Limb (tissue), 2 donors: ENCODE results near the gene SMYD5.
A peak's percentile ranks its signal among the peaks of the same experiment; 100 is the strongest.
"Not testable (repeated sequence)": the region's sequence is repeated elsewhere in the genome, so short reads cannot be mapped to it uniquely, and the experiment has no call there.

Experiments used
- DNase-seq, 2 donors: peaks; one replicate each; pipeline ENCODE4 v3.0.0-alpha.2; 2016; ENCODE audit errors: extremely low spot score in 2 of 2

SMYD5 gene

DNA sequence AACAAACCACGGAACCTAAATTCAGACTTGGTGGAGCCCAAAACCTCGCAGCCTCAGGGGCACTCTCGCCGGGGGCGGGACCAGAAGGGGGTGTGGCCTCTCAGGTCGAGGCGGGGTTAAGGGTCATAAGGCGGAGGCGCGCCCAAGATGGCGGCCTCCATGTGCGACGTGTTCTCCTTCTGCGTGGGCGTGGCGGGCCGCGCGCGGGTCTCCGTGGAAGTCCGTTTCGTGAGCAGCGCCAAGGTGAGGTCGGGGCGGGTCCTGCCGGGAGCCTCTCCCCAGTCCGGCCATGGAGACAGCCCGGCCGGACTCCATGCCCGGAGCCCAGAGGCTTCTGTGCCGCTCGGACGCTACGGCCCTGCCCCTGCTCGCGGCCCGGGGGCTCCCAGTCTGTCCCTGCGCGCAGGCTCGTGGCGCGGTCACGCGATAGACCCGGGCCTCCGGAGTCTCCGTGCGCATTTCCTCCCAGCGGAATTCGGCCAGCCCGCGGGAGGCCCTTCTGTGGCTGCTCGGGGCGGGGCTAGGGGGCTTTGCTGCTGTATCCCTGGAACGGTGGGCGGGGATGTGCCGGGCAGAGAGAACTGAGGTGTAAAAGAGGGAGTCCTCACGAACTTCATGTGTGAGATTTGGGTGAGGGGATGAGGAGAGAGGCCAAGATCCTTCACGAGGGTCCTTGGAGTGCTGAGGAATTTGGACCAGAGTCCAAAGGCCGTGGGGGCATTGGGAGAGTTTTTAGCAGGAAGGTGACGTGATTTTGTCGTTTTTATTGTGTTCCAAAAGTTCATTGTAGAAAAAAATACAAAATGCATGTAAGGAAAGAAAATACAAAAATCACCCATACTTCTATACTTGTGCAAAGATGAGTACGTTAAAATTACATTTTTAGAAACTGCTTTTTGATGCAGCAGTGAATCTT lies at the start of gene SMYD5:
Gene SMYD5, plus strand, starts transcription at position 126 of the 916 bp plus-strand sequence. Its CDS starts 22 bp downstream, at position 148.
- peak; percentile 81 to 90 for DNase-seq

DNA sequence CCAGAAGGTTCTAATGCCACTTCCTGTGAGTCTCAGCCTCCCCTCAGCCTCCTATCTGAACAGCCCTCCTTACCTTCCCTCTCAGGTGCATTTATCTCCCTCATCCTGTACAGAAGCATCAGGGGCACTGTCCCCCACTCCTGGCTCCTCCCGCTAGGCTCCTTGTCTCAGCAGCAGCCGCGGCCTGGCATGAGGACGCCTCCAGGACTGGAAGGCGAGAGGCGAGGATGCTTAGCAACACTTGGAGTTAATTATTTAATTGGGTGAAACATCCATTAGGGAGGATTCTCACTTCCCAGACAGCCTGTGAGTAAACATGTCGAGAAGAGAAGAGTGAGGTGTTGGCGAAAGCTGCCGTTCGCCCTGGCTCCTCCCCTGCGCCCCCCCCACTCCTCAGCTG lies 48.1 kb upstream of the SMYD5 start:
- not testable (repeated sequence) for DNase-seq

DNA sequence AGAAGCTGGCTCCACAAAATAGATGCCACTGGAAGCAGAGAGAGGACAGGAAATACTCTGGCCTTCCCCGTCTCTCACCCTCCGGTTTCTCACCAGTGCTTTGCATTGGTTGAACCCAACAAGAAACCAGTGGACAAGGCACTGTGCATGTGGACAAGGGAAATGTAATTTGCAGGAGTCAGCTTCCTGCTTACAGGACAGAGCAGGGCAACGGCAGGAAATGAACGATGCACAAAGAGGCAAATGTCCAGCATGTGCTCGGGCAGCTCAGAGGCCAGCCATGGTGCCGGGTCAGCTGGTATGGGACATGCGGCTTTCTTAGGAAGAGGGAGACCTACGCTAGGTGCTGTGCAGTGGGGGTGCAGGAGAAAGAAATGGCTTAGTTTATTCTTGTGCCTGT lies 47.2 kb upstream of the SMYD5 start:
- DNase-seq, result not testable (repeated sequence)

DNA sequence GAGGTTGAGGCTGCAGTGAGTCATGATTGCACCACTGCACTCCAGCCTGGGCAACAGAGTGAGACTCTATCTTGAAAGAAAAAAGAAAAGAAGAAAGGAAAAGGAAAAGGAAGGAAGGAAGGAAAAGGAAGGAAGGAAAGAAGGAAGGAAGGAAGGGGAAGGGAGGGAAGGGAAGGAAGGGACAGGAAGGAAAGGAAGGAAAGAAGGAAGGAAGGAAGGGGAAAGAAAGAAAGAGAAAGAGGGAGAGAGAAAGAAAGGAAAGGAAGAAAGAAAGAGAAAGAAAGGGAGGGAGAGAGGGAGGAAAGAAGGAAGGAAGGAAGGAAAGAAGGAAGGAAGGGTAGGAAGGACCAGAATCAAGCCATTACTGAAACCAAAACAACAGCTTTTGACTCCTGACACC lies 45.7 kb upstream of the SMYD5 start:
- DNase-seq, result not testable (repeated sequence)

DNA sequence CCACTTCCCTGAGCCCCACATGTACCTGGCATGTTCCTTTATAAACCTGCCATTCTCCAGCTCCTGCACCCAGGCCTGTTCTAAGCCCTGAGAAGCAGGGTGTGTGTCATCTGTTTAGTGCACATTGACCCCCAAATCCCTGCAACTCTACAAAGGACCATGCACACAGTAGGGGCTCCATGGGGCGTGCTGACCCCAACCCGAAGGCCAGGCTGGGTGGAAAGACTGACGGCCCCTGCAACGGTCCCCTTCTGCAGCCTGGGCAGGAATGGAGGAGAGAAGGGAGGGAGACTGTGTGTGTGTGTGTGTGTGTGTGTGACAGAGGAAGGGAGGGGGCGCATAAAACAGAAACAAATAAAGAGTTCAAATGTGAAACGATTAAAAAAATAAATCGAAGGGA lies 43.7 kb upstream of the SMYD5 start:
- DNase-seq, result not testable (repeated sequence)

DNA sequence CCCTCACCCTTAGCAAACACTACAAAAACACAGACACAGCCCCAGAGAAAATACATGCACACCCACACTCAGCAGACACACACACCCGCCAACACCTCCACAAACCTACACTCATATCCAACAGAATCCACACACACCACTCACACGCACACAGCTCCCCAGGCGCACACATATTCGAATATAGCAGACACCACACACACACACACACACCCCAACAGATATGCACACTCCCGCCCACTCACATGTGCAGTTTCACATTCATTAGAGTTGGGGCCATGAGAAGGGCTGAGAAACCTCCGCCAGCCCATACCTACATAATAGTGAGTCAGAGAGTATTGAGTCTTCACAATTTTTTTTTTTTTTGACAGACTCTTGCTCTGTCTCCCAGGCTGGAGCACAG lies 41.1 kb upstream of the SMYD5 start:
- DNase-seq, result no peak

DNA sequence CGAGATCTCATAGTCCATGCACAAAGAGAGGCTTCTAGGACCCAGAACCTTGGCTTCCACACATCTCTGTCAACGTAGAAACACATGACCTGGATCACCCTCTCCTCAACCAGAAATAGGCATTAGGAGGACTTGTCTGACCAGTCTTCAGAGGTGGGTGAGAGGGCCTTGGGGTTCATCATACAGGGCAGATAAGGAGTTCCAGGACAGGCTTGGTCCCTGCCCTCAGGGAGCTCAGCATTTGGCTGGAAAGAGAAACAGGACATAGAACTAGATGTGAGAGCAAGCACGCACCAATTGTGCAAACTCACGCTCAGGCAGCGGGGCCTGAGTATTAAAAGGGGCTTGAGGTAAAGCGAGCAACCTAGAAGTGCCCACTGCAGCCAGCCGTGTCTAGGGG lies 40.3 kb upstream of the SMYD5 start:
- DNase-seq, result no peak

DNA sequence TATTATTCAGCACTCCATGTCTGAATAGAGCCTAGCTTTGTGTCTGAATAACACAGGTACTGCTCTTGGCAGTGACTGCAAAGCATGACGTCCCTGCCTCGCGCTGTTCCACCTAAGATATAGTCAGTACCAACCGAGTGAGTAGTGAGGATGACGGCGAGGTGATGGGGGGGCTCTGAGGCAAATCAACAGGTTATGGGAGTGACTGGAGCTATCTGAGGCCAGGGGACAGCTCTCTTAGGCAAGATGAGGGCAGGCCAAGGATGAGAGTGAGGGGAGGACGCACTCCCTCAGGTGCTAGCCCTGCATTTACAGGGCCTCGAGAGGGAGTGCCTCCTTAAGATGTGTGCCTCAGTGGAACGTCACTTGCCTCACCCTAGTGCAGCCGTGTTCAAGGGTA lies 39.8 kb upstream of the SMYD5 start:
- no peak for DNase-seq

DNA sequence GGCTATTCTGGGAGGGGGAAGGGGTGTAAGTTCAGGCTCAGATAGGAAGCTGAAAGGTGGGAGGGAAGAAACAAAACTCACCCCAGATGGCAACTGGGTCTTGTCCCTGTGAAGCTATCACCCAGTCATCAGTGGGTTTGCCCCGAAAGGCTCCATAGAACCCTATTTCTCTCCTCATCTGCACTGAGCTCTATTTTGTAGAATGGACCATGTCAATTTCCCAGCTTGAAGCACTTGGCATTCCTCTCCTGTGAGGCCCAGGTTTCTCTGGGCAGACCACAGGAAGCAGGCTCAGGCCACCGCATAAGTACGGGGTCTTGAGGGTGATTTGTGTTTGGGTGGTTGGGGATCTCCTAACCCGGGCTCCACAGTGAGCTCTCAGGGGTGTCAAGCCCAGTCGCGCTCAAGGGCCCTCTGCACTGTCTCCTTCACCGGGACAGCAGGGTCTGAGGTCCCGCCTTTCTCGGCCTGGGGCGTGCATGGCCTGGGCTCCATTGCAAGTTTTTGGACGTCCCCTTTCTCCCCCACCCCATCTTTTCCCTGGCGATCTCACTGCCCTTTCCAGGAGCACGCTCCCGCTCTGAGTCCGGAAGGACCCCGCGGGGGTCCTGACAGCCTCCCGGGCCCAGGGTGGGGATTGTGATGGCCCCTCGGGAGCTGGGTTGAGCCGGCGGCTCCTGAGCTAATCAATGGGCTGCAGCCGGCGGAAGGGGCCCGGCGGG lies 38.9 kb upstream of the SMYD5 start:
- no peak for DNase-seq

DNA sequence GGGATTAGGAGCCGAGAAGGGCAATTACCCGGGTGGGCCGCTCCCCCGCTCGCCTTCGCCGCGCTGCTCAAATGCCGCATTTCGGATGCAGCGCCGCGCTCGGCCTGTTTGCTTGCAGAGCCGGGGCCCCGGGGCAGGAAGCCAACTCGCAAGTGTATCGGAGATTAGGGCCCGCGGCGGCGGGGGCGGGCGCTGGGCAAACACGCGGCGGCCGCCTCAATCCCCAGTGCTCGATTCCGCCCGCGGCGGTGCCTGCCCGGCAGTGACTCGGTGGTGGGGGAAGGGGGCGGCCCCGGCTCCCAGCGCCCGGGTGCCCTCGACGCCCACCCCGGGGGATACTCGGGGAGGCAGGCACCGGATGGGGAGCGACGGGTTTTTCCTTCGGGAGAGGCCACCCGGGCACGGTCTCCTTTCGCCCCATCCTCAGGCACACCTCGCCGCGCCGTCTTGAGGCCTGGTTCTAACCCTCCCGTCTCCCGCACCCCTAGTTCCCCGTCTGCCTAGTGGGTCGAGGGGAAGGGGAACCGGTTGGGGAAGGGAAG lies 38.3 kb upstream of the SMYD5 start:
- DNase-seq, result peak; percentile 64 to 80

DNA sequence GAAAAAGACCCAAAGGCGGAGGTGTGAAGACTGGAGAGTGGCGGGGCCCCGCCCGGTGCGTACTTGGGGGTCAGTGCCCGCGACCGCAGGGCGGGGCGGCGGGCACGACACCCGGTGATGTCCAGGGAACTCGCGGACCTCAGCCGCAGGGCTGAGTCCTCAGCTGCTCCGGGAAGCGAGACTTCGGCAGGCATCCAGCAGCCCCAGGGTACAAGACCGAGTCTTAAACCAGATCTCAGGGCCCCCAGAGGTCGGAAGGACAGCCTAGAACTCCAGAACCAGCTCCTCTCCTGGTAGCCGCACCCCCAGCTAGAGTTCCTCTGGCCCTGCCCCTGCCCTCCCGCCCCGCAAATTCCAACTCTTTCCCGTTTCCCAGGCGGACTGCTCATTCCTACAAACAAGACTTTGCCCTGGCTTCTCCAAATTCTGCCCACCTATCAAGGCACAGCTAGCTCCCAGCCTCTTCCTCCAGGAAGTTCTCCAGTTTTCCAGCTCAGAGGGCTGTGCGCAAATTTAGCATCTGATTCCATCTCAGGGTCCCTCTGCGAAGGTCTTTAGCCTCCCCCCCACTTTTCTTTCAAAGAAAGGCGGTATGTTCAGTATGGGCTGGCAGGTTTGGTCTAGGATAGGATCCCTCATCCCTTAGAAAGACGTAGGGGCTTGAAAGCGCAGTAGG lies 37.7 kb upstream of the SMYD5 start:
- DNase-seq, result no peak

DNA sequence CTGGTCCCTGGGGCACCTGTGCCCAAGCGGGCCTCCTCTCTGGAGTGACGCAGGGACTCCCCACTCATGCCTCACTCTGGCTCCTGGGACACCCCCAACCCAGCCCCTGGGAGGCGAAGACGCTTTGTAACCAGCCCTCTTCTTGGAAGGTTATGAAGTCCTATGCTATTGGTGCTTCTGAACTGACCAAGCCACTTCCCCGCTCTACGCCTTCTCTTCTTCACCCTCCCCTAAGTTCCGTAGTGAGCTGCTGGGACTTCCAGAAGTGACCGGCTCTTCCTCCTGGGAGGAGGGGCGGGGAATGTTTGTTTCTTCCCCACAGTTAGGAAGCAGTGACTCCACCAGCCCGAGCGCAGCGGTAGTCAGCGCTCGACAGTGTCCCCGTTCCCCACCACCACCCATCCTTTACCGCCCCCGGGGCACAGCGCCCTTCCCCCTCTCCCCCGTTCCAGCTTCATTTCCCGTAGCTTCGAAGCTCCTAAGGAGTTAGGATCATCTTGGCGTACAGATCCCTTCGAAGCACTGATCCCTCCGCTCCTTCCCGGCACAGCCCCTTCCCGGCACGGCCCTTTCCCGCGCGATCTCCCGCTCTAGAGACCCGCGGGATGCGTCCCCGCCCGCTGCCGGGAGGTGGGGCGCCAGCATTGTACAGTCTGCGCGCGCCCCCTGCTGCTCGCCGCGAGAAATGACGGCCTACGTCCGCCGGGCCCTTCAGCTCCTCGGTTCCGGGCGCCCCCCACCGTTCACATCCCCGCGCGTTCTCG lies 37.0 kb upstream of the SMYD5 start:
- peak; percentile 90 to 96 for DNase-seq

DNA sequence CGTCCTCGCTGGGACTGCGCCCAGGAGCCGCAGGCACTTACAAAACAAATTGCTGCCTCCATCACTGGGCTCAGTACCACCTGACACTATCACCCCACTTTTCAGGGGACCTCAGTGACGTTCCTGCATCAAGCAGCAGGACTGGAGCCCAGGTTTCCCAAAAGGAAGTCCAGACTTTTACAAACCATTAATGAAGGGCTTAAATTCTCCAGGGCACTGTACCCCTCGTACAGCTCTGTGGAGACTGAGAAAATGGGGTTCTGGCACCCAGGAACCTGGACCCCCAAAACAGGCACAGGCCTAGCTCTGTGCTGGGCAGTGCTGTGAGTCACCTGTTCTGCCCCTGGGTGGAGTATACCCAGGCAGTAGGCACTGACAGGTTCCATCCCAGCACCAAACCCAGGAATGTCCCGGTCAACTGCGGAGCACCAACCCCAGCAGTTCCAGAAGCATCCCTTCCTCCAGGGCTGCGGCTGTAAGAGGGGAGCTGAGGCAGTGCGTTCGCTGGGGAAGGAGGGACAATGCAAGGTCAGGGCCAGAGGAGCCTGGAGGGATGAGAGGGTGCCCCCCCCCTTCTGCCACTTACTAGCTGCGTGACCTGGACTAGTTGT lies 36.3 kb upstream of the SMYD5 start:
- no peak for DNase-seq

DNA sequence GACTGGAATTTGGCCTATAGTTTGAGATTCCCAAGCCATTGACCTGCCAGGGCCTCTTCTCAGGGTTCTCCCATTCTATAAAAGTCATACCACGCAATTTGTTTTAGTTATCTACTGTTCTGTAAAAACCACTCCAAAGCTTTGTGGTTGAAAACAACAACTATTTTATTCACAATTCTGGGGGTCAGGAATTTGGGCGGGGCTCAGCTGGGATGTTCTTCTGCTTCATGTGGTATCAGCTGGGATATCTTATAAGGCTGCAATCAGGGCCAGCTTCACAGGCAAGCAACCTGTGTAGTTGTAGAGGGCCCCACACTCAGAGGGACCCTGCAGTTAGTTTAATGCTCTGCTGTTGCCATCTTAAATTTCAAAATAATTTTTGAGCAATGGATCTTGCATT lies 28.1 kb upstream of the SMYD5 start:
- no peak for DNase-seq

DNA sequence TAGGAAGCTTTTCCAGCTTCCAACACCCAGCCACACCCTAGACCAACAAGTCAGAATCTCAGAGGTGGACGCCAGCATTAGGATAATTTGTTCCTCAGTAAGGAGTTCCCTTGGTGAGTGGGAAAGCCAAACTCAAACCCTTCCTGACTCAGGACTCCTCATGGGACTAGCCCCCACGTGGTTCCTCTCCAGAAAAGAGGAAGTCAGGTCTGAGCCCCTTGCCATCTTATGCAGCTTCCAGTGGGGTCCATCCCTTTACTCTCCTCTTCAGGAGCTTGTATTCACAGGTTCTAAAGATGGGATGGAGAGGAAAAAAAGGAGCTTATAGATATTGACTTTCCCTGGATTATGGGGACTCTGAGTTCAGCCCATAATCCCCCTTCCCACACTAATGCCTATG lies 26.5 kb upstream of the SMYD5 start:
- DNase-seq, result no peak

DNA sequence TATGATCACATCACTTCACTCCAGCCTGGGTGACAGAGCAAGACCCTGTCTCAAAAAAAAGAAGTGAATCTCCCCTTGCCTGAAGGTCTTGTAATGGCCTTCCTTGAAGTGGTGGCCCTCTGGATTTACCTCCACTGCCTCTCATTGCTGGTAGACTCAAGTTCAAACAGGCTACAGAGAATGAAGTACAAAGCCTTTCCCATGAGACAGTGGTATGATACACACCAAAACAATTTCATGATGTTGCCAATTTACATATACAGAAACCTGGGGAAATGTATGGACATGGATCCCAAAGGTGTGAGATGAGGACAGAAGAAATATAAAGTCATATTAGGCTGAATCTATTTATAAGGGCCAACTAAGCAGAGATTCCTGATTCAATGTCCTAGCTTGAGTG lies 16.5 kb upstream of the SMYD5 start:
- DNase-seq, result no peak

DNA sequence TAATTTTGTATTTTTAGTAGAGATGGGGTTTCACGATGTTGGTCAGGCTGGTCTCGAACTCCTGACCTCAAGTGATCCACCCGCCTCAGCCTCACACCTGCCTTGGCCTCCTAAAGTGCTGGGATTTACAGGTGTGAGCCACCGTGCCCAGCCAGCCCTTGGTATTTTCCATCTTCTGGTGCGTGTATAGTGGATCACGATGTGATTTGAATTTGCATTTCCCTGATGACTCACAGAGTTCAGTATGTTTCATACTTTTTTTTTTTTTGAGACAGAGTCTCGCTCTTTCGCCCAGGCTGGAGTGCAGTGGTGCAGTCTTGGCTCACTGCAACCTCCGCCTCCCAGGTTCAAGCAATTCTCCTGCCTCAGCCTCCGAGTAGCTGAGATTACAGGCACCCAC lies 13.8 kb upstream of the SMYD5 start:
- not testable (repeated sequence) for DNase-seq

DNA sequence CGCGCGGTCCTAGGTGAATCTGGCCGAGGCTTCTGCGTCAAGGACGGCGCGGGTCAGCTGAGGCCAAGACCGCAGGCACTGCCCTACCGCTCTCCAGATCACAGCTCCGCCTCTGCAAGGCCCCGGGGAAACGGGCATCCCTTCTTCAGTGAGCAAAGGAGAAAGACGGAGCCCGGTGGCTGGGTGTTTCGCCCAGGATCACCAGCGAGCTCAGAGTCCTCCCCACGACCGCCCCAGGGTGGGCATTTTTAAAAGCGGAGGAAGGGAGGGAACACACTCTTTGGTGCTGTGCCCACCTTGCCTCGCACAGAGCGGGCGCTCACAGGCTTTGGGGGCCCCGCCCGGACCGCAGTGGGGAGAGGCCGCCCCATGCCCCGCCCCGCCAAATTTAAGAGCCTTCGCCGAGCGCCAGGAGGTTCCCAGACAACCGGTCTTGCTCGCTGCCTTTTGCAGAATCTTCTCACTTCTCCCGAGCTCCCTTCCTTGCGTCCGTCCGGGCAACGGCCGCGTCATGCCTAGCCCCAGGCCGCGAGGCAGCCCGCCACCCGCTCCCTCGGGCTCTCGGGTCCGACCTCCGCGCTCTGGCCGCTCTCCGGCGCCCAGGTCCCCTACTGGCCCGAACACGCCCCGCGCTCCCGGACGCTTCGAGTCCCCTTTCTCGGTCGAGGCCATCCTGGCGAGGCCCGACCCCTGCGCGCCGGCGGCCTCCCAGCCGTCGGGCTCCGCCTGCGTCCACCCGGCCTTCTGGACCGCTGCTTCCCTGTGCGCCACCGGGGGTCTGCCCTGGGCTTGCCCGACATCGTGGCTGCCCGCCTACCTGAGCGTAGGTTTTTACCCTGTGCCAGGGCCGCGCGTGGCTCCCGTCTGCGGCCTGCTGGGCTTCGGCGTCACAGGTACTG lies 11.6 kb upstream of the SMYD5 start, which contains the start of gene NOTO:
Gene NOTO, plus strand, starts transcription at position 419 of the 899 bp plus-strand sequence. Its CDS starts 93 bp downstream, at position 512.
- peak in 1 of 2 donors; percentile 40 for DNase-seq

DNA sequence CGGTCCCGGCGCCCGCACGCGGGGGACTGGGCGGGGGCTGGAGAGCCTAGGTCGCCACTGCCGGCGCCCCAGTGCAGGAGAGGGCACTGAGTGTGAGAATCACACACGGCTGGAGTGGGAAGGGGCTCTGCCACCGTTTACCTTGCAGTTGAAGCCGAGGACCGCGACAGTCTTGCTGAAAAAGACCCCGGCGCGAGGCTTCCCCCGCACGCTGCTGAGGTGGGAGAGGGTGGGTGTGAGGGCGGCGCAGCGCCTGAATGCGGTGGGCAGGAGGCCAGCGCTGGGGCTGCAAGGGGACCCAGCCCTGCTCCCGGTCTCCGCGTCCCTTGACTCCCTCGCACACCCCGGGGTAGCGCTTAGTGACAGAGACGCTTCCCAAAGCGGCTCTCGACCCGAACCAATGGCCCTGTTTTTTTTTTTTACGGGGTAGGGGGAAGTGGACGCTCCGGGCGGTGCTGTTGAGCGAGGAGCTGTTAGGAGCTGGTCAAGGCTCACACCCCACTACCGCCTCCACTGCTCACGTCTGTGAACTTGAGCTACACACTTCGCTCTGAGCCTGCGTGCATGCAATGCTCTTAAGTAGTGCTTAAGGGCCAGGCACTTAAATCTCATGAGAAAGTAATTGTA lies 10.9 kb upstream of the SMYD5 start:
- DNase-seq, result peak in 1 of 2 donors; percentile 33
